Daoy (cell line): ENCODE measurements around the gene MARK3. TPM values are rescaled to one million over a fixed set of nuclear protein-coding genes. Genes with fewer than 3 reads are reported as not detected.

Experiments
- DNase-seq: peaks from one replicate; pipeline ENCODE4 v3.0.0-alpha.2; 2015; ENCODE audit warnings: low read depth
- total RNA-seq: library from RNA; depleted of rRNA; stranded (reverse); fragments of >200 nt; shearing (Covaris generic); gene quantifications from 2 replicates; pipeline ENCODE4 v1.2.3, GENCODE V29; 2014

MARK3 gene
- total RNA-seq, 1 experiment from 2014 or later: 64.8 TPM

DNA sequence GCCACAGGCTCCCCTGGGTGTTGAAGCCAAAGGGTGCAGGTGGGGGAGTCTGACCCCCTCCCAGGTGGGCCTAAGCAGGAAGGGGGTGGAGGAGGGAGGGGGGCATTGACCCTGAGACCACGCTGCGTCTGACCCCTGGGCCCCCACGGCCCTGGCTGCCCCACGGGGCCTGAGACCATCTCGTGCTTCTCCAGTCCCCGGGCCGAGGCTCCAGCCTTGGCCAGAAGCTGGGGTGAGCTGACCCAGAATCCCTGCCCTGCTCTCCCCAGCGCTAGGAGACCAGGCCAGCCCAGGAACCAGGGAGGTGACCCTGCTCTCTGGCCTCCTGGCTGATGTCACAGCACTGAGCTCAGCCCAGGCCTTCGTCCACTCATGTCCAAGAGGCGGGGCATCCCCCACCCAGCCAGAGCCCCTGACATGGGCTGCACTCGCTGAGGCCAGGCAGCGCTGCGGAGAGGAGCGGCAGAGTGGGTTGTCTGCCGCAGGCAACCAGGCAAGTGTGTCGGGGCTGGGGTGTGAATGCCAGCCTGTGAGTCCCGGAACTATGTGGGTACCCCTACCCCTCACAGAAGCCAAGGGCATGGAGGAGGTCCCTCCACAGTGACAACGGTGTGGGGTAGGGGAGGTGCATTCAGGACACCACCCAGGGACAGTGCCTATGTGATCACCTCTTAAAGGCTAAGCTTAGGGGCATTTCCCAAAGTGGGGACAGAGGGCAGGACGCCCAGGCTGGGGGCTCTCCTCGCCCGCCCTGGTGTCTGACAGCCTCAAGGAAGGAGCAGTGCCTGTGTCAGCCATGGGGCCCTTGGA lies 150.1 kb downstream of the MARK3 start:
- no peak for DNase-seq

GRCh38 chr14:103535891-103536565 lies 150.8 kb downstream of the MARK3 start:
- DNase-seq: no peak

DNA sequence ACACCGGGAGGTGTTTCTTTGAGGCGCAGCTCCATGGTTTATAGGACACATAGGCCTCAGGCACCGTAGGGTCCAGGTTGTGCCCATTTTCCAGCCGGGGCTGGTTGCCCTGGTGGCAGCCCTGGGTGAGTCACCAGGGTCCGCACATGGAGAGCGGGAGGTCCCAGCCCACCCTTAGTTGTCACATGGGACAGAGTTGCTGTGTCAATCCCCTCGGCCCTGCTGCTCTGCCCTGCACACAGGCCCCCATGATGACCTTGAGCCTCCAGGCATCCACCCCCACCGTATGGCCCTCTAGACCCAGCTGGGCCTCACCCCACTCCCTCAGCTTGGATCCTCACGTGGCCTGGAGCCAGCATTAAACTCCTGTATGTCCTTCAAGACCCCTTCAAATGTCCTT lies 151.5 kb downstream of the MARK3 start:
- DNase-seq: no peak

GRCh38 chr14:103537175-103537990 lies 152.2 kb downstream of the MARK3 start:
- no peak for DNase-seq

DNA sequence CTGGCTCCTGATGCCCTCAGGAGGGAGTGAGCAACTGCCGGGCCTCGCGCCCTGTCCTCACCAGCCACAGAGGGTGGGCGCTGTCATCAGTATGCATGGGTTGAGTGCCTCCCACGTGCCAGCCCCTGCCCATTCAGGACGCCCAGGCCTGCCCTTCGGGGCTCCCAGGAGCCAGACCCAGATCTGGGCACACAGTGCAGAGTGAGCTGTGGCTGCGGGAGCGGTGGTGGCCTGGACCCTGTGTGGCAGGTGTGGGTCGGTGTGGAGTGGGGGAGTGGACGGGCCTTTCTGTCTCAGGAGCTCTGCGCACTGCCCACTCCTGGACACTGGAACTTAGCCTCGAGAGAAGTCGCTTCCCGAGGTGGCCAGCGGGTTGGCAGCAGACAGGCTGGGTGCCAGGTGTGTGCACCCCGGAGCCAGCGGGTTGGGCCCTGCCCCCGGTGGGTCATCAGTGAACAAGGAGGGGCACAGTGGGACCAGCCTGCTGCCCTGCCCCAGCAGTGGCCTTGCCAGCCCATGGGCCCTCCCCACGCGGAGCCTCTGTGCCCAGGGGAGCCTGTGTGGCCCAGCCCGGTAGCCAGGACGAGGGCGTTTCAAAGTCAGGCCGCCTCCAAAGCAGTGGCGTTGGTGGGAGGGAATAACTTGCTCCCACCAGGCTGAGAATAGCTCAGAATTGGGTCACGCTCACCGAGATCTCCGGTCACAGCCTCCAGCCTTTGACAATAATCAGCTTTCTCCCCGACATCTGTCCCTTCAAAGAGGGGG lies 153.3 kb downstream of the MARK3 start:
- DNase-seq: no peak

- DNase-seq: no peak
Measured at GRCh38 chr14:103539056-103539825, 154.0 kb downstream of the MARK3 start.

DNA sequence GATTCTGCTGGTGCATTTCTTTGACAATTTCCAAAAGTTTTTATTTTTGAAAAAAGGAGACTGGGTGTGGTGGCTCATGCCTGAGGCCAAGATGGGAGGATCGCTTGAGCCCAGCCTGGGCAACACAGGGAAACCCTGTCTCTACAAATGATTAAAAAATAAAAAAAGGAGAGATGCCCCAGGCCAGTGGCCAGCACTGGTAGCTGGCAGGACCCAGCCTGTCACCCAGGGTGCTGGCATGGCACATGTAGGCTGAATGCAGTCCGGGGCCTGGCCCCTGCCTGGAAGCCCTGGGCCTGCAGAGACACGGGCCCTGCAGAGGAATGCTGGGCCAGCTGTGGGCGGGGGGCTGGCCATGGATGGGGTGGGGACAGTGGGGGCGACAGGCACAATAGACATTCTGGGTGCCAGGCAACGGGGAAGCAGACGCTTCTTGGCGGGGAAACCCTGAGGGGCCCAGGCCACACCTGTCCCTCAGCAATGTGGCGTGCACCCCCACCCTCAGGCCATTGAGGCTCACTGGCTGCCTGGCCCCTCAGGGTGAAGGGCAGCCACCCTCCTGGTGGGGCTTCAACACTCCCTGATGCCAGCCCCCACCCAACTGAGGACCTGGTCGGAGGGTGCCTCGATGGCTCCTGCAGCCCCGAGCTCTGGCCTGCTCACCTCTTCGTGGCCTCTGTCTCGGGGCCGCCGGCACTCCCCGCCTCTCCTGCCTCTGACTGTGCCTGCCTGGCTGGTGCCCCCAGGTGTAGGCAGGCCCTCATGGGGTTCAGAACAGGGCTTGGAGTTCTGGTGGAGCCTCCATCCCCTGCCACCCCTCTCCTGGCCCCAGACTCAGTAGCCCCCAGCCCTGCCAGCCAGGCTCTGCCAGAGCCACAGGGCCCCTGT lies 155.8 kb downstream of the MARK3 start:
- no peak for DNase-seq

GRCh38 chr14:103541709-103542604 lies 156.7 kb downstream of the MARK3 start:
- no peak for DNase-seq

DNA sequence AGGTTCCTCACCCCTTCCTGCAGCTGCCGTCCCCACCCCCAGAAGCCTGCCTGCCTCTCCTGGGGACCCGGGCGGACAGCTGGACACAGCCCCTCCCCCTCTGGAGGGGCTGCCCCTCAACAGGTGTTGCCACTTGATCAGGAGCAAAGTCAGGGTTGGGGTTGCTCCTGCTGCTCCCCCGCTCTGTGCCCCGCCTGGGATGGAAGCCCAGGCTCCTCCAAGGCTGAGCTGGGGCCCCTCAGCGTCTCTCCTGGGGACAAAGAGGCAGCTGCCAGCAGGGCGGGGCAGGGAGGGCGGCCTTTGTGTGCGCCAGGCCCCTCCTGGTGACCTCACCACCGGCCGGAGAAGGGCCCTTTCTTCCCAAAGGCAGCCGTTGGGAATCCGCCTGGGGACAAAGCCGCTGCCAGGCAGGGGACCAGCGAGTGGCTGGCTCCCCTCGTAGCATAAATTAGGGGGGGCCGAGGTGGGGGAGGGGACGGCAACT lies 157.4 kb downstream of the MARK3 start:
- DNase-seq: peak; percentile 66

GRCh38 chr14:103543140-103543539 lies 157.9 kb downstream of the MARK3 start:
- DNase-seq: no peak

GRCh38 chr14:103543721-103544387 lies 158.6 kb downstream of the MARK3 start:
- peak; percentile 20 for DNase-seq

DNA sequence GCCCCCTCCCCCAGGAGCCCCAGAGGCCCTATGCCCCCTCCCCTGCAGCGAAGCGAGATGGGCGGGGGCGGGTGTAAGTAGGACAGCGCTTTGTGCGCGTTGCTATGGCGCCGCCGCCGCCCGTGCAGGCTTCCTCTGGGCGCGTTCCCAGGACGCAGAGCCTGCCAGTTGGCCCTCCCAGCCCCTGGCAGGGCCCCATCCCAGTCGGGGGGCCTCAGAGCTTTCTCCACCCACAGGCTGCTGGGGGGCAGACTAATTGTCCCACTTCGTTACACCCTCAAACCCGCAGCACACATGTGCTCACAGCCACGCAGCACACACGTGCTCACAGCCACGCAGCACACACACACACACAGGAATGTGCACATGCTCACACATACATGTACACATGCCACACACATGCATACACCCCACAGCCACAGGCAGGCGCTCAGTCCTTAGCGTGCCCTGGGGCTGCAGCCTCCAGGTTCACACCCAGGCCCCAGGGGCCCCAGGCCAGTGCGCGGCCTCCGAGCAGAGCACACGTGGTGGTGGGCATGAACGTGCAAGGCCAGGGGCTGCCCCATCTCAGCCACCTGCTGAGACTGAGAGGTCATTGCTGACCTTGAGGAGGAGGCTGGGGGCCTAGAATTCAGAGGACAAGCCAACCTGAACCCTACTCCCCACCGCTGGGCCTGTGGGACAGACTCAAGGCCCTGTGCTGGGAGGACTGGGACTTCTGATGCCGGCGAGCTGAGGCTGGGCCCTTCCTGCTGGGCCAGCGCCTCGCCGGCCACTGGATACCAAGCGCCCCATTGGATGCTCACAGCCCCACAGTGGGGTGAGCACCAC lies 159.4 kb downstream of the MARK3 start:
- peak; percentile 4 for DNase-seq

DNA sequence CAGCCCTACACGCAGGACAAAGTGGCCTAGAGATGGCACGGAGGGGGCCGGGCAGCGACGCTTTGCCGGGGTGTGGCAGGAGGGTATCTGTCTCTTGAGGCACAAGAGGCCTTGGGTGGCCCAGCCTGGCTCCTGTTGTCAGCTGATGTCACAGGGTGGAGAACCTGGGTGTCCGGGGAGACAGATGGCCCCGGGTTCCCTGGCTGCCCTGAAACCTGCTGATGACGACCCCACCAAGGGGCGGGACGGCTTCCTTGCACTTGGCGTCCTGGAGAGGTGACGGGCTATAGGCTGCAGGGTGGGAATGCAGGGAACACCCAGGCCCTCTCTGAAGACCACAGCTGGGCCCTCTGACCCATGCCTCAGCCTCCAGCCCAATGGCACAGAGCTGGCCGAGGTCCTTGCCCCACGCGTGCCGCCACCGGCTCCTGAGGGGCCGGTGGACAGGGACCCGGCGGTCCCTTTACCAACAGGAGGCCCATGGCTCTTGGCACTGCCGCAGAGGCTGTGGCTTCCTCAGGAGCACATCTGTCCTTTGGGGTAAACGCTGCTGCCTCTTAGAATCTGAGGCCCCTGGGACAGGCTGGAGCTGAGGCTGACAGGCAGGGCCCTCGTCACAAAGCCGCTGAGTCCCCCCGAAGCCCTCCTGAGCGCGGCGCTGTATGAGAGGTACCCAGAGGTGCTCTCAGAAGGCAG lies 160.2 kb downstream of the MARK3 start:
- DNase-seq: peak; percentile 5

DNA sequence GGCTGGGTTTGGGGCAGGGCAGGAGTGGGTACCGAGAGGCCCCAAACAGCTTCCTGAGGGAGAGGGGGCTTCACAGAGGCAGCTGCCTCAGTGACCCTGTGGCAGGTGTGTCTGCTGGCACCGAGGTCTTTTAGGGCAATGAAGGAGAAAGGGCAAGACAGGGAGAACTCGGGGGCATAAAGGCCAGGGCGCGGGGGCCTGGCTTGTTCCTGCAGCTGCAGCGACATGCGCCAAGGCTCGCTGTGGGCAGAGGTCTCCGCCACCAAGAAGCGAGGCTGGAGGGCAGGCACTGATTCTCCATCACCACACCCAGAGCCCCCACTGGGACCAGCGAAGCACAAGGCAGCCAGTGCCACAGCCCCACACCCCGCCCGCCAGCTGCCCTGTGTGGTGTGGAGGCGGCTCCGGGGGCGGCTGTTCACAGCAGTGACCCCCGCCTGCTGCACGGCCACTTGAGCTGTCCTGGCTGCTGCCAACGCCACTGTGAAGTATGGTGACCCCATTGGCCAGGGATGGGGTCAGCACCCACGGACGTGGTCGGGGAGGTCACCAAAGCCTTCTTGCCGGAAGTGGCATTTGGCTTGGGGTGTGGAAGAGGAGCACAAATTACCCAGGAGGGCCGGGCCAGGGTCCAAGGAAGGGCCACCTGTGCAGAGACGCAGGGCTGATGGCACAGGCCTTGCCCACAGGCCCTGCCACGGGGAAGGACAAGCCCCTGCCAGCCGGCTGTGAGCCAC lies 160.9 kb downstream of the MARK3 start:
- peak; percentile 7 for DNase-seq

DNA sequence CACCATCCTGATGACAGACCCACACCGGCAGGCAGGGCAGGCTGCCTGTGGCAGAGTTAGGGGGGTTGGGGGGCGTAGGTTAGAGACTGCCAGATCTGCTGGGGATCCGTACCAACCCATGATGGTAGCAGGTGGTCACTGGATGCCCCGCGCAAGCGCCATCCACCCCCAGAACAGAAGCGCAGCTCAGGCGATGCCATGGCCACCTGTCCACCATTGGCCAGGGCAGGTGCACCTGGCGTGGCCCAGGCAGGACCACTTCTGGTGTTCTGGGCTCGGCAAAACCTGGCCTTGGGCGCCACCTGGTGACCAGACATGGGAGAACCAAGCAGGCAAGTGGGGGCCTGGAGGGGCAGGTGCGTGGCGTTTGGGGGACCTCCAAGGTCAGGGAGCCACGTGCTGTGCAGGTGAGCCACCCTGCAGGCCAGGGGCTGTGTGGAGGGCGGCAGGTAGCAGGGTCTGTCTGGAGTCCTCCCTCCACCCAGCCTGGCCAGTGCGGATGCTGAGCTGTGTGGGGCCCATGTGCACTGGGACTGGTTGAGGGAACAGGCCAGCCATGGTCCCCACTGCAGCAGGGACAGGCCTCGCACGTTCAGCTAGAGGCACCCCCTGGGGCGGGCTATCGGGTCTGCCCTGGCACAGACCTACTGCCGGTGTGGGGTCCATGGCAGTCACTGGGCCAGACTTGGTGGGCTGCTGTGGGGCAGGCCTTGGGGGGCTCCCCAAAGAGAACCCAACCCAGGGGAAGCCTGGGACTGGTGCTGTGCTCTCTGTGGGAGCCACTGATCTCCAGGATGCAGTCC lies 161.6 kb downstream of the MARK3 start:
- DNase-seq: peak; percentile 74
